HUES48 (cell line): ENCODE measurements around the gene PTCH1.

Experiments used
- H3K27ac ChIP-seq: one replicate; pipeline ENCODE4 v1.7.0; 2013; ENCODE audit warnings: low read depth, low read length, inconsistent platforms
- H3K27me3 ChIP-seq: 2 replicates; pipeline ENCODE4 v1.6.1; 2013; ENCODE audit warnings: mild to moderate bottlenecking, low read length; ENCODE audit not compliant: control insufficient read depth, insufficient read depth
- H3K36me3 ChIP-seq: 2 replicates; pipeline ENCODE4 v1.6.1; 2013; ENCODE audit warnings: low read length; ENCODE audit not compliant: control insufficient read depth, insufficient read depth
- H3K4me1 ChIP-seq: 2 replicates; pipeline ENCODE4 v1.6.1; 2013; ENCODE audit warnings: mild to moderate bottlenecking, low read length; ENCODE audit not compliant: control insufficient read depth, insufficient read depth
- H3K4me3 ChIP-seq: 2 replicates; pipeline ENCODE4 v1.5.1; 2013; ENCODE audit warnings: mild to moderate bottlenecking, low read depth, low read length
- H3K9ac ChIP-seq: 2 replicates; pipeline ENCODE4 v1.6.1; 2013; ENCODE audit warnings: mild to moderate bottlenecking, low read depth, low read length, moderate library complexity
- H3K9me3 ChIP-seq: 2 replicates; pipeline ENCODE4 v1.6.1; 2013; ENCODE audit warnings: low read length; ENCODE audit not compliant: control insufficient read depth, insufficient read depth

The PTCH1 gene

DNA sequence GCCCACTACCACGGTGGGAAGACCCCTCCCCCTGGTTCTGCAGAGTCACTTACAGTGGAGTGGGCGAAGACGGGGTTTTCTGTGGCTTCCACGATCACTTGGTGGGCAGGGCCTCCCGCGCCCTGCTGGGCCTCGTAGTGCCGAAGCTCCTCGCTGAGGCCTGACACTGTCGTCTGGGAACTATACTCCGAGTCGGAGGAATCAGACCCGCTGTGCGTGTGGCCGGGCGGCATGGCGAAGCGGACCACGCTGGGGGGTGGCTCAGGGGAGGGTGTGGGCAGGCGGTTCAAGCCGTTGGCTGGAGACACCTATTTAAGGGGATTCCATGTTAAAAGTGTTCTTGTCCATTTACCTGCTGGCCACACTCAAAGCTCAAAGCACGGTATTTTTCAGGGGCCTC lies 67.8 kb downstream of the PTCH1 start:
- Histone ChIP-seq H3K27ac (peak overlapping the region; percentile 71), H3K4me1 (peaks cover 34% of the 10 kb centered on the region), H3K9me3 (no peaks in the 10 kb centered on the region), H3K27me3 (no peaks in the 10 kb centered on the region), H3K4me3 (no peak overlapping the region), H3K9ac (no peak overlapping the region), H3K36me3 (peaks cover 93% of the 10 kb centered on the region)

GRCh38 chr9:95447660-95448420 lies 68.9 kb downstream of the PTCH1 start:
- H3K36me3 ChIP-seq, result peaks cover 83% of the 10 kb centered on the region
- no peaks in the 10 kb centered on the region for H3K9me3 ChIP-seq
- H3K4me1 ChIP-seq, result peaks cover 34% of the 10 kb centered on the region
- no peaks in the 10 kb centered on the region for H3K27me3 ChIP-seq
- H3K27ac ChIP-seq, result peak overlapping the region; percentile 75
- H3K9ac ChIP-seq, result no peak overlapping the region
- H3K4me3 ChIP-seq, result no peak overlapping the region

DNA sequence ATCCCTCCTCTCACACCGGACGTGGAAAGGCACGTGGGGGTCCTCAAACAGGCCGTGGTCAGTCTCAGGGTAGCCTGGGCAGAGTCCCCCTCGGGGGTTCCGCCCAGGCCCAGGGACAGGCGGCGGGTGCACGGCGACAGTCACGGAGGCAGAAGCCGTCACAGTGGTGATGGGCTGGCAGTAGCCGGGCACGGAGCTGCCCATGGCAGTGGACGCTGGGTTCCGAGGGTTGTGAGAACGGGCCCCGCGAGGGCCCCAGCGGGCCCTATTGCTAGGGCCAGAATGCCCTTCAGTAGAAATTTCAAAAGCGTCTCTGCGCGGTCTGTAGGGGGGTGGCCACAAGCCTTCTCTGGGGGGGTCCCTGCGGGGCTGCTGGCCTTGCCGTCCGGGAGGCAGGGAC lies 69.8 kb downstream of the PTCH1 start:
- Histone ChIP-seq H3K36me3 (peaks cover 78% of the 10 kb centered on the region), H3K9me3 (no peaks in the 10 kb centered on the region), H3K27ac (no peak overlapping the region), H3K9ac (no peak overlapping the region), H3K4me1 (peaks cover 34% of the 10 kb centered on the region), H3K4me3 (no peak overlapping the region), H3K27me3 (no peaks in the 10 kb centered on the region)

DNA sequence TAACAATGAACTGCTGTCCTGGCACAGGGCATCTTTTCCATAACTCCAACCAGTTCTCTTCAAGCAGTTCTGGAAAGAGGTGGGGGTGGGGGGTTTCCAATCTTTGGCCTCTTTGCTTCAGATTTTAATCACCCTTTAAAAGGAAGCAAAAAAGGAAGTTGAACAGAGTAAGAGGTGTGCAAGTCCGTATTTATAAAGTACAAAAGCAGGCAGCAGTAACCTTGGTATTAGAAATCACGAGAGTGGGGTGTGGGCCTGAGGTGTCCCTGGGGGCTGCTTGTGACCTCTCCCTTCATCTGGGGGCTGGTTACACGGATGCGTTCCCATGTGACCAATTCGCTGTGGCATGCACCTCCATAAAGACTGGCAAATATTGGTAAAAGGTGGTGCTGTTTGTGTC lies 70.5 kb downstream of the PTCH1 start:
- H3K27ac ChIP-seq, result no peak overlapping the region
- peaks cover 71% of the 10 kb centered on the region for H3K36me3 ChIP-seq
- H3K4me1 ChIP-seq, result peaks cover 26% of the 10 kb centered on the region
- no peak overlapping the region for H3K9ac ChIP-seq
- H3K27me3 ChIP-seq, result no peaks in the 10 kb centered on the region
- no peaks in the 10 kb centered on the region for H3K9me3 ChIP-seq
- H3K4me3 ChIP-seq, result no peak overlapping the region

DNA sequence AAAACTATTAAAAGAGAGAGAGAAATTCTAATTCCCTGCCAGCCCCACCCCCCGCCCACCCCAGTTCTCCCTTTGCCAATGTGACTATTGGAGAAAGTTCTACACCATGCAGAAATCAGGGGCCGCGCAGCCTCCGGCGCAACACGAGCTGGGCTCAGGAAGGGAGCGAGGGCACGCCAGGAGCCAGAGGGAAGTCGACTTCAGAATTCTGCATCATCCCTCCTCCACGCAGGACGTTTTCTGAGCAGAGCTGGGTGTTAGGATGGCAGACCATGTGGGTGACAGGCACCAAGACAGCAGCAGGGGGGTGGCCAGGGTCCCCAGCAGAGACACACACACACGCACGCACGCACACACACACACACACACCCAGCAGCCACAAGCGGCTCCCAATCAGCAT lies 72.6 kb downstream of the PTCH1 start:
- Histone ChIP-seq H3K27ac (no peak overlapping the region), H3K4me1 (peaks cover 15% of the 10 kb centered on the region), H3K4me3 (no peak overlapping the region), H3K9me3 (no peaks in the 10 kb centered on the region), H3K9ac (no peak overlapping the region), H3K36me3 (peaks cover 51% of the 10 kb centered on the region), H3K27me3 (no peaks in the 10 kb centered on the region)

GRCh38 chr9:95443301-95443700 lies 73.5 kb downstream of the PTCH1 start:
- Histone ChIP-seq H3K4me1 (peaks cover 9% of the 10 kb centered on the region), H3K27ac (no peak overlapping the region), H3K9ac (no peak overlapping the region), H3K9me3 (no peaks in the 10 kb centered on the region), H3K4me3 (no peak overlapping the region), H3K27me3 (no peaks in the 10 kb centered on the region), H3K36me3 (peaks cover 43% of the 10 kb centered on the region)

DNA sequence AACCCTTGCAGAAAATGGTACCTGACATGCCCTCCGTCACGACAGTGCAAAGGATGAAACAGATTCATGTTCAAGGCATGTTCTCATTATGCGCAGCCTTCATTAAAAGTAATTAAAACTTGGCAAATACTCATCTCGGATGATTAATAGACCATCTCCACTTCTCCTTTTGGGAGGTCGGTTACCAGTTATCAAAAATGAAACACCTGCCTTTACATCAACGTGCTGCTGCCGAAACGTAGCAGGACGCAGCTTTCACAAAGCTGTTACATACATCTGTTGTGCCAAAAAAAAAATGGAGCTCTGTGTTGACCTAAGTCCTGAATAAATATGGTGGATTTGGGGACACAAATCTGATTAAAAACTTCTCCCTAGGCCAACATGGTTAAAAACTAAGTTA lies 75.7 kb downstream of the PTCH1 start:
- H3K27me3 ChIP-seq, result no peaks in the 10 kb centered on the region
- H3K9ac ChIP-seq, result no peak overlapping the region
- H3K9me3 ChIP-seq, result no peaks in the 10 kb centered on the region
- H3K36me3 ChIP-seq, result peaks cover 24% of the 10 kb centered on the region
- H3K4me1 ChIP-seq, result no peaks in the 10 kb centered on the region
- H3K4me3 ChIP-seq, result no peak overlapping the region
- H3K27ac ChIP-seq, result no peak overlapping the region

DNA sequence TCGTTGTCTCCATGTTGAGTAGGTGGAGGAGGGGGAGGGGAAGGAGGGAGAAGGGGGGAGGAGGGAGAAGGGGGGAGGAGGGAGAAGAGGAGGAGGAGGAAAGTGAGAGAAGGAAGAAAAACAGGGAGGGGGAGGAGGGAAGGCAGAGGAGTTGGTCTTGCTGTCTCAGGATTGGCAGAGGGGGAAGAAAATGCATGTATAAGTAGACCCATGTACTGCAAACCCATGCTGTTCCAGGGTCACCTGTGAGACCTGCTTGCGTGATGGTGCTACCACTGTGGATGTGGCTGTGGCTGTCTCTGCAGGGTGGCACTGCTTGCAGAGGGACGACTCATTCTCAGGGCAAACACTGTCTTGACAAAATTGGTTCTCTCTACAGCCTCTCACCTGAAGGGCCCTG lies 76.3 kb downstream of the PTCH1 start:
- no peaks in the 10 kb centered on the region for H3K4me1 ChIP-seq
- H3K9ac ChIP-seq, result no peak overlapping the region
- no peak overlapping the region for H3K27ac ChIP-seq
- H3K4me3 ChIP-seq, result no peak overlapping the region
- no peaks in the 10 kb centered on the region for H3K9me3 ChIP-seq
- H3K27me3 ChIP-seq, result no peaks in the 10 kb centered on the region
- H3K36me3 ChIP-seq, result peaks cover 17% of the 10 kb centered on the region

DNA sequence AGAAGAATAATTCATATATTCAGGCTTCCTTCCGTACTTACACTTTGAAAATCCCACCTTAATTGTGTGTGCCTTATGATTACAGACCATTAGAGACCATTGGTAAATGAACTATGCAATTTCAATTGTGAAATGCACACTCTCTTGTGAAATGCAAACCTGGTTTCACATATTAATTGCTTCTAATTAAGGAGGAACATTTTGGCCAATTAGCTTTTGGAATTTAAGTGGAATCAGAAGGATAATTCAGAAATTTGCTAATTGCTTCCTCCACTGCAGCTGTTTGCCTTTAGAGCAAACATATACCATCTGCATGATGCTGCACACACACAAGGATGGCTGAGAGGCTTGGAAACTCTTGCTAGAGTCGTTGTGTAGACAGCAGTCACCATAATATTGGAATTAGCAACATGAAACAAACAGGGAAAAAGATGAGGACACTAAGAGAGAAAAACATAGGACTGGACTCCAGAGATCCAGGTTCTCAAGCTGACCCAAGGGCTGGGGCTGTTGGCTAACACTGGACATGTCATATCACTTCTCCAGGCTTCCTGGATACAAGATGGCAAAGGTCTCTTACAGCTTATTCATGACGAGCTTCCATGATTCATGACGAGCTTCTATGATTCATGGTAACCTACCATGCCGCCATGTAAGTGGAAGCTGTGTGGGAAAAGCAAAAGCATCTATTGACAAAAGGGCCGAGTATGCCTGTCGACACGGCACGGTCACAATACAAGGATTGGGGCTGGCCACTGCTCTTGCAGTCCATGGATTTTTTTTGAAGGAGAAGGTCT lies 78.0 kb downstream of the PTCH1 start:
- no peaks in the 10 kb centered on the region for H3K27me3 ChIP-seq
- no peak overlapping the region for H3K4me3 ChIP-seq
- no peak overlapping the region for H3K27ac ChIP-seq
- H3K4me1 ChIP-seq, result peaks cover 4% of the 10 kb centered on the region; the same call in 1 of the 2 replicates
- H3K36me3 ChIP-seq, result peaks cover 4% of the 10 kb centered on the region
- H3K9ac ChIP-seq, result no peak overlapping the region
- H3K9me3 ChIP-seq, result no peaks in the 10 kb centered on the region

GRCh38 chr9:95437559-95437958 lies 79.2 kb downstream of the PTCH1 start:
- H3K36me3 ChIP-seq, result 0 out of 2 replicates have a peak, but pooled peaks cover under 1% of the 10 kb centered on the region
- peaks cover 4% of the 10 kb centered on the region; the same call in 1 of the 2 replicates for H3K4me1 ChIP-seq
- no peak overlapping the region for H3K9ac ChIP-seq
- H3K9me3 ChIP-seq, result no peaks in the 10 kb centered on the region
- H3K27me3 ChIP-seq, result no peaks in the 10 kb centered on the region
- H3K27ac ChIP-seq, result no peak overlapping the region
- no peak overlapping the region for H3K4me3 ChIP-seq

DNA sequence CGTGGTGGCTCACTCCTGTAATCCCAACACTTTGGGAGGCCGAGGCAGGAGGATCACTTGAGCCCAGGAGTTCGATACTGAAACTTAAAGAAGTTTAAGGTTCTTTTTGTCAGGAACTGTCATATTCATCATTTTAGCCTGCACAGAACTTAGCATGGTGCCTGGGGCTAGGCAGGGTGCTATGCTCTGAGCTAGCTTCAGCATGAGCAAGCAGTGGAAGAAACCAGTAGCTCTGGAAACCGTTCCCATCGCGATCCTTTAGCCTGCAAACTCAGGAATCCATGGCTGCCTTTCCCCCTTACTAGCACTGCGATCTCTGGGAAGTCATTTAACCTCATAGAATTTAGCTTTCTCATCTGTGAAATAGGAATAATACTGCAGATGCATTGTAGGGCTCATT lies 80.4 kb downstream of the PTCH1 start:
- Histone ChIP-seq H3K9me3 (no peaks in the 10 kb centered on the region), H3K4me3 (no peak overlapping the region), H3K4me1 (peaks cover 4% of the 10 kb centered on the region; the same call in 1 of the 2 replicates), H3K27ac (no peak overlapping the region), H3K36me3 (no peaks in the 10 kb centered on the region), H3K9ac (no peak overlapping the region), H3K27me3 (no peaks in the 10 kb centered on the region)
